GM13977 (cell line): ENCODE measurements around the gene OVOL1.

ENCODE experiments used
- DNase-seq: peaks from one replicate; pipeline ENCODE4 v3.0.0; 2012; ENCODE audit warnings: low spot score
- CTCF ChIP-seq: IDR thresholded peaks from 2 replicates; pipeline ENCODE4 v1.5.1; 2012; ENCODE audit warnings: mild to moderate bottlenecking, control low read depth; ENCODE audit not compliant: insufficient read depth; ENCODE audit errors: extremely low read depth, missing control alignments
- in situ Hi-C: fragments of 300-500 bp; cut with MboI; formaldehyde crosslinking; loops from one replicate; pipeline ENCODE4 v1.12.0; 2022; ENCODE audit warnings: low sequenced_read_pairs, low pct_unique_long_range_greater_than_20kb, mixed read lengths, inconsistent platforms; ENCODE audit not compliant: unreplicated experiment

OVOL1 gene

GRCh38 chr11:65806979-65807378 lies 20.1 kb downstream of the OVOL1 start:
- in situ Hi-C loops = no loop called here
- no peak for DNase-seq
- TF ChIP-seq CTCF = no peak

- no peak for DNase-seq
- in situ Hi-C loops = no loop called here
- no peak for TF ChIP-seq CTCF
Measured at GRCh38 chr11:65808744-65809341, 22.0 kb downstream of the OVOL1 start.

- TF ChIP-seq CTCF = no peak
- in situ Hi-C loops = no loop called here
- no peak for DNase-seq
Measured at GRCh38 chr11:65809496-65809895, 22.6 kb downstream of the OVOL1 start.

- no peak for TF ChIP-seq CTCF
- in situ Hi-C loops = loop anchor here (10.0 kb wide), 1 partner anchor 95 kb away; the partner anchor contains the start of gene KAT5
- no peak for DNase-seq
Measured at GRCh38 chr11:65810046-65810868, 23.4 kb downstream of the OVOL1 start.

GRCh38 chr11:65811764-65812475 lies 25.1 kb downstream of the OVOL1 start:
- in situ Hi-C loops = loop anchor here (10.0 kb wide), 1 partner anchor 97 kb away; the partner anchor contains the start of gene KAT5
- no peak for DNase-seq

More at GRCh38 chr11:65811764-65812475, 25.1 kb downstream of the OVOL1 start:
- no peak for TF ChIP-seq CTCF
